ENCODE data around the gene VPS13D.

VPS13D gene

GRCh38 chr1:12444329-12444841, 214.6 kb downstream of the VPS13D start:
- no peaks in the 10 kb centered on the region for H3K36me3 ChIP-seq (ENCODE audit: insufficient read depth, insufficient read length, low read length)
- no peaks in the 10 kb centered on the region for H3K27me3 ChIP-seq (ENCODE audit: insufficient read depth, insufficient read length)
- H3K4me1 ChIP-seq (ENCODE audit: insufficient read depth, insufficient read length), result no peaks in the 10 kb centered on the region
- no peak overlapping the region for H3K4me3 ChIP-seq (ENCODE audit: insufficient read length, low read depth)
- no peak for TF ChIP-seq YY1 (IDR thresholded peaks at IDR 0.05; ENCODE audit: insufficient read depth, insufficient read length)
- TF ChIP-seq SUZ12 (IDR thresholded peaks at IDR 0.05; ENCODE audit: extremely low read depth, insufficient read depth, insufficient read length), result no peak
- TF ChIP-seq ZNF274 (IDR thresholded peaks at IDR 0.05; ENCODE audit: low read depth, low read length), result no peak
- H3K9me3 ChIP-seq (ENCODE audit: insufficient read depth, low read length), result no peaks in the 10 kb centered on the region
- H3K9ac ChIP-seq (ENCODE audit: insufficient read length, low read depth), result no peak overlapping the region
- no peak for DNase-seq (ENCODE audit: low read depth, low spot score)

- no peaks in the 10 kb centered on the region for H3K36me3 ChIP-seq (ENCODE audit: insufficient read depth, insufficient read length, low read length)
- H3K9ac ChIP-seq (ENCODE audit: insufficient read length, low read depth), result no peak overlapping the region
- no peaks in the 10 kb centered on the region for H3K4me1 ChIP-seq (ENCODE audit: insufficient read depth, insufficient read length)
- H3K27me3 ChIP-seq (ENCODE audit: insufficient read depth, insufficient read length), result no peaks in the 10 kb centered on the region
- H3K4me3 ChIP-seq (ENCODE audit: insufficient read length, low read depth), result no peak overlapping the region
- H3K9me3 ChIP-seq (ENCODE audit: insufficient read depth, low read length), result no peaks in the 10 kb centered on the region
- no peak for DNase-seq (ENCODE audit: low read depth, low spot score)
- TF ChIP-seq YY1 (IDR thresholded peaks at IDR 0.05; ENCODE audit: insufficient read depth, insufficient read length) (no peak), SUZ12 (IDR thresholded peaks at IDR 0.05; ENCODE audit: extremely low read depth, insufficient read depth, insufficient read length) (no peak), ZNF274 (IDR thresholded peaks at IDR 0.05; ENCODE audit: low read depth, low read length) (no peak)
These were observed 215.4 kb downstream of the VPS13D start for GRCh38 chr1:12445257-12445656.

- no peaks in the 10 kb centered on the region for H3K9me3 ChIP-seq (ENCODE audit: insufficient read depth, low read length)
- no peaks in the 10 kb centered on the region for H3K36me3 ChIP-seq (ENCODE audit: insufficient read depth, insufficient read length, low read length)
- no peak overlapping the region for H3K4me3 ChIP-seq (ENCODE audit: insufficient read length, low read depth)
- H3K9ac ChIP-seq (ENCODE audit: insufficient read length, low read depth), result no peak overlapping the region
- H3K4me1 ChIP-seq (ENCODE audit: insufficient read depth, insufficient read length), result no peaks in the 10 kb centered on the region
- H3K27me3 ChIP-seq (ENCODE audit: insufficient read depth, insufficient read length), result no peaks in the 10 kb centered on the region
- DNase-seq (ENCODE audit: low read depth, low spot score), result no peak
- TF ChIP-seq ZNF274 (IDR thresholded peaks at IDR 0.05; ENCODE audit: low read depth, low read length), result no peak
- TF ChIP-seq SUZ12 (IDR thresholded peaks at IDR 0.05; ENCODE audit: extremely low read depth, insufficient read depth, insufficient read length), result no peak
- TF ChIP-seq YY1 (IDR thresholded peaks at IDR 0.05; ENCODE audit: insufficient read depth, insufficient read length), result no peak
These were observed 216.8 kb downstream of the VPS13D start for GRCh38 chr1:12446593-12446992.

GRCh38 chr1:12447307-12447706, 217.5 kb downstream of the VPS13D start:
- no peak overlapping the region for H3K4me3 ChIP-seq (ENCODE audit: insufficient read length, low read depth)
- H3K36me3 ChIP-seq (ENCODE audit: insufficient read depth, insufficient read length, low read length), result no peaks in the 10 kb centered on the region
- no peaks in the 10 kb centered on the region for H3K27me3 ChIP-seq (ENCODE audit: insufficient read depth, insufficient read length)
- no peaks in the 10 kb centered on the region for H3K4me1 ChIP-seq (ENCODE audit: insufficient read depth, insufficient read length)
- no peak for DNase-seq (ENCODE audit: low read depth, low spot score)
- no peak overlapping the region for H3K9ac ChIP-seq (ENCODE audit: insufficient read length, low read depth)
- TF ChIP-seq YY1 (IDR thresholded peaks at IDR 0.05; ENCODE audit: insufficient read depth, insufficient read length), result no peak
- TF ChIP-seq SUZ12 (IDR thresholded peaks at IDR 0.05; ENCODE audit: extremely low read depth, insufficient read depth, insufficient read length), result no peak
- TF ChIP-seq ZNF274 (IDR thresholded peaks at IDR 0.05; ENCODE audit: low read depth, low read length), result no peak
- no peaks in the 10 kb centered on the region for H3K9me3 ChIP-seq (ENCODE audit: insufficient read depth, low read length)

- no peak for DNase-seq (ENCODE audit: low read depth, low spot score)
- TF ChIP-seq YY1 (IDR thresholded peaks at IDR 0.05; ENCODE audit: insufficient read depth, insufficient read length), result no peak
- H3K9ac ChIP-seq (ENCODE audit: insufficient read length, low read depth), result no peak overlapping the region
- H3K9me3 ChIP-seq (ENCODE audit: insufficient read depth, low read length), result no peaks in the 10 kb centered on the region
- H3K36me3 ChIP-seq (ENCODE audit: insufficient read depth, insufficient read length, low read length), result no peaks in the 10 kb centered on the region
- H3K4me1 ChIP-seq (ENCODE audit: insufficient read depth, insufficient read length), result no peaks in the 10 kb centered on the region
- H3K4me3 ChIP-seq (ENCODE audit: insufficient read length, low read depth), result no peak overlapping the region
- H3K27me3 ChIP-seq (ENCODE audit: insufficient read depth, insufficient read length), result no peaks in the 10 kb centered on the region
These were observed 218.1 kb downstream of the VPS13D start for GRCh38 chr1:12447849-12448312.

- DNase-seq (ENCODE audit: low read depth, low spot score), result no peak
- Histone ChIP-seq H3K4me3 (ENCODE audit: insufficient read length, low read depth) (no peak overlapping the region), H3K9me3 (ENCODE audit: insufficient read depth, low read length) (no peaks in the 10 kb centered on the region), H3K36me3 (ENCODE audit: insufficient read depth, insufficient read length, low read length) (no peaks in the 10 kb centered on the region), H3K4me1 (ENCODE audit: insufficient read depth, insufficient read length) (no peaks in the 10 kb centered on the region), H3K27me3 (ENCODE audit: insufficient read depth, insufficient read length) (no peaks in the 10 kb centered on the region), H3K9ac (ENCODE audit: insufficient read length, low read depth) (no peak overlapping the region)
- no peak for TF ChIP-seq ZNF274 (IDR thresholded peaks at IDR 0.05; ENCODE audit: low read depth, low read length)
- no peak for TF ChIP-seq SUZ12 (IDR thresholded peaks at IDR 0.05; ENCODE audit: extremely low read depth, insufficient read depth, insufficient read length)
- no peak for TF ChIP-seq YY1 (IDR thresholded peaks at IDR 0.05; ENCODE audit: insufficient read depth, insufficient read length)
These were observed 218.9 kb downstream of the VPS13D start for GRCh38 chr1:12448746-12449177.

- Histone ChIP-seq H3K9ac (ENCODE audit: insufficient read length, low read depth) (no peak overlapping the region), H3K4me1 (ENCODE audit: insufficient read depth, insufficient read length) (no peaks in the 10 kb centered on the region), H3K27me3 (ENCODE audit: insufficient read depth, insufficient read length) (no peaks in the 10 kb centered on the region), H3K4me3 (ENCODE audit: insufficient read length, low read depth) (no peak overlapping the region), H3K36me3 (ENCODE audit: insufficient read depth, insufficient read length, low read length) (no peaks in the 10 kb centered on the region), H3K9me3 (ENCODE audit: insufficient read depth, low read length) (no peaks in the 10 kb centered on the region)
- DNase-seq (ENCODE audit: low read depth, low spot score), result no peak
- TF ChIP-seq YY1 (IDR thresholded peaks at IDR 0.05; ENCODE audit: insufficient read depth, insufficient read length) (no peak), SUZ12 (IDR thresholded peaks at IDR 0.05; ENCODE audit: extremely low read depth, insufficient read depth, insufficient read length) (no peak), ZNF274 (IDR thresholded peaks at IDR 0.05; ENCODE audit: low read depth, low read length) (no peak)
These were observed 220.4 kb downstream of the VPS13D start for GRCh38 chr1:12450090-12450755.

All from NT2/D1 (cell line).